Measurements from ENCODE around the gene GLMN.
"Not testable (repeated sequence)": the region's sequence is repeated elsewhere in the genome, so short reads cannot be mapped to it uniquely, and the experiment has no call there.

- TF ChIP-seq CTCF (CRISPR knock-in tag; IDR thresholded peaks at IDR 0.05); HDAC2 (CRISPR knock-in tag; IDR thresholded peaks at IDR 0.05); HNF1B (CRISPR knock-in tag; IDR thresholded peaks at IDR 0.05); TBP (CRISPR knock-in tag; IDR thresholded peaks at IDR 0.05); JUN (CRISPR knock-in tag; IDR thresholded peaks at IDR 0.05); MTF2 (CRISPR knock-in tag; IDR thresholded peaks at IDR 0.05; ENCODE audit: borderline replicate concordance); CEBPZ (IDR thresholded peaks at IDR 0.05; ENCODE audit: low read length): not testable (repeated sequence)
Measured at GRCh38 chr1:92279781-92280180, 19.0 kb downstream of the GLMN start.
